Spleen (tissue), 11 donors: ENCODE measurements around the gene MYO5A. TPM values are rescaled to one million over a fixed set of nuclear protein-coding genes. Genes with fewer than 3 reads are reported as not detected.

Experiments
- DNase-seq: peaks from one replicate; pipeline ENCODE4 v3.0.0-alpha.2; 2020
- H3K27ac ChIP-seq, 8 donors: fragments of 200-600 bp; sonication (generic) in 7 of 8; 1 replicate in 4 of 8; 2 replicates in 4 of 8; pipeline versions ENCODE4 v1.5.0 to v1.8.0; 2016 to 2021; ENCODE audit warnings: inconsistent platforms in 4 of 8, mild to moderate bottlenecking in 4 of 8, moderate library complexity in 1 of 8
- H3K27me3 ChIP-seq, 7 donors: fragments of 200-600 bp; sonication (generic) in 6 of 7; replicated peaks in 1 of 7; 1 replicate in 4 of 7; 2 replicates in 3 of 7; pipeline versions ENCODE4 v1.5.0 to v1.8.0; 2016 to 2021; ENCODE audit warnings: inconsistent platforms in 3 of 7, mild to moderate bottlenecking in 1 of 7
- H3K36me3 ChIP-seq, 6 donors: fragments of 200-600 bp; sonication (generic) in 5 of 6; 1 replicate in 4 of 6; 2 replicates in 2 of 6; pipeline versions ENCODE4 v1.5.0 to v1.8.0; 2016 to 2021; ENCODE audit warnings: inconsistent platforms in 2 of 6
- H3K4me1 ChIP-seq, 6 donors: fragments of 200-600 bp; sonication (generic) in 5 of 6; 1 replicate in 3 of 6; 2 replicates in 3 of 6; pipeline versions ENCODE4 v1.5.0 to v1.8.0; 2016 to 2021; ENCODE audit warnings: inconsistent platforms in 3 of 6
- H3K4me3 ChIP-seq, 8 donors: fragments of 200-600 bp; sonication (generic) in 7 of 8; 1 replicate in 4 of 8; 2 replicates in 4 of 8; pipeline versions ENCODE4 v1.5.0 to v1.8.0; 2016 to 2021; ENCODE audit warnings: inconsistent platforms in 4 of 8, mild to moderate bottlenecking in 4 of 8, moderate library complexity in 2 of 8
- H3K9me3 ChIP-seq, 8 donors: fragments of 200-600 bp; sonication (generic) in 7 of 8; 1 replicate in 4 of 8; 2 replicates in 4 of 8; pipeline versions ENCODE4 v1.5.0 to v1.8.0; 2016 to 2021; ENCODE audit warnings: inconsistent platforms in 4 of 8
- CTCF ChIP-seq, 11 experiments: fragments of 200-600 bp in 7 of 11; fragments of 450-650 bp in 4 of 11; sonication (generic) in 4 of 11; IDR thresholded peaks in 8 of 11; conservative IDR thresholded peaks in 3 of 11; 1 replicate in 7 of 11; 2 replicates in 4 of 11; pipeline versions ENCODE4 v1.4.0 to v1.8.0; 2016 to 2021; ENCODE audit warnings: antibody characterized with exemption in 11 of 11, inconsistent platforms in 4 of 11, mild to moderate bottlenecking in 1 of 11
- POLR2A ChIP-seq, 3 donors: fragments of 450-650 bp; IDR thresholded peaks; one replicate each; pipeline ENCODE4 v1.5.1; 2017; ENCODE audit warnings: antibody characterized with exemption in 3 of 3, mild to moderate bottlenecking in 1 of 3
- POLR2AphosphoS5 ChIP-seq, 3 donors: sonication (generic); formaldehyde crosslinking; IDR thresholded peaks; one replicate each; pipeline ENCODE4 v1.5.1; 2017; ENCODE audit warnings: antibody characterized with exemption in 3 of 3
- WGBS, 5 donors: extraction: QIAGEN DNeasy Blood & Tissue Kit in 3 of 5; methylation state at CpG; one replicate each; pipeline versions ENCODE4 v1.1.5 to v1.1.7; 2013 to 2018; 5-methylcytosine and 5-hydroxymethylcytosine counted together
- intact Hi-C: fragments of 100-400 bp; cut with DNase I; formaldehyde crosslinking; loops from one replicate; pipeline ENCODE4 v1.15.0; 2023; ENCODE audit warnings: low total_unique reads
- polyA plus RNA-seq, 3 donors: library from polyadenylated mRNA; stranded (reverse); fragments of 200-250 nt; gene quantifications; one replicate each; pipeline ENCODE4 v1.2.1, GENCODE V29; 2013
- total RNA-seq, 7 donors: library from RNA; depleted of rRNA in 3 of 7; stranded (reverse); fragments of >200 nt in 3 of 7; fragmentation: NEBNext Ultra II Directional in 4 of 7; extraction: Animal tissue kit (Norgen Biotek cat#: 25700) in 4 of 7; gene quantifications; one replicate each; pipeline versions ENCODE4 v1.1.0 to v1.2.1, GENCODE V29; 2016 to 2021
- donor health status: healthy with polysubstance abuse.
- donor health status: DM: no; HTN: no; CAD: no; lungs with moderate emphysema.
- donor health status: DM: no; HTN: no; CAD: no.
- donor health status: Bipolar disorder and iron deficiency.
- donor health status: healthy.
- donor health status: DM: no; HTN: no; CAD: no.
- donor health status: DM: yes; HTN: yes; CAD: no.

Gene MYO5A
- total and polyA plus RNA-seq, 10 donors, result 4.7 to 48.3 (median 35.4) TPM

DNA sequence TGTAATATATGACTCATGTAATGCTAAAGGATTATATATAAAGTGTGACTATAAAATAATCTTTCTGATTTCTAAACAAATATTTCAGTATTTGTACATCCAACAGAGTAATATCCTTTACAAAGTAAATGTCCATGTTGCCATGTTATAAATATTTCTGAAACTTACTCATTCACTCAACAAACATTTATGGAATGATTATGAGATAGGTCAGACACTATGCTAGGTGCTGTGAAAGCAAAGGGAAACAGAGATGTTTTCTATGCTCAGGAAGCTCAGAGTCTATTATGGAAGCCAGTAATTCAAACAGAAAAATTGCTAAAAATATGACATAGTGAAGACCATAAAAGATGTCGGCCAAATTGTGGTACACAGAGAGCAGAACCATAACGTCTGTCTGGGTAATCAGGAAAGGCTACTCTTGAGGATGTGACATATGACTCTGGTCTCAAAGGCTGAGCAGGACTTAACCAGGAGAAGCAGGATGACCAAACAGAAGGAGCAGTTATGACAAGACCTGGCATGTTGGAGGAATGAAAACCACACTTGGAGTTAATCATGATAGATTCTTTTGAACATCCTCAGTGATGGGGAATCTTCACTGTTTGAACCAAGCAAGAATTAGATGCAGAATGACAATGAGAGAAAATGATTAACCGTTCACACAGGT is 194.1 kb downstream of the MYO5A start:
- DNase-seq, result no peak
- WGBS, 5 donors, result 82 to 95% (median 92%) methylated on average over 3 of the region's 3 CpGs
- H3K27ac ChIP-seq, result no peak overlapping the region
- H3K36me3 ChIP-seq, result peaks cover 0 to 65% (median 16%) of the 10 kb centered on the region in 6 donors
- no peaks in the 10 kb centered on the region for H3K27me3 ChIP-seq
- no peak overlapping the region for H3K4me3 ChIP-seq
- TF ChIP-seq POLR2AphosphoS5 (IDR thresholded peaks at IDR 0.05), result no peak
- no peak for TF ChIP-seq CTCF (IDR thresholded peaks at IDR 0.05 in 8 of 11, conservative IDR thresholded peaks at IDR 0.05 in 3 of 11)
- TF ChIP-seq POLR2A (IDR thresholded peaks at IDR 0.05), result no peak
- H3K9me3 ChIP-seq, result no peaks in the 10 kb centered on the region
- peaks cover 0 to 15% (median 9%) of the 10 kb centered on the region in 6 donors for H3K4me1 ChIP-seq
- intact Hi-C loops, result no loop called here

- WGBS, 5 donors, result 38 to 52% (median 45%) methylated on average over 6 of the region's 6 CpGs
- DNase-seq, result no peak
- no peak overlapping the region for H3K4me3 ChIP-seq
- H3K4me1 ChIP-seq, result peaks cover 0 to 15% (median 9%) of the 10 kb centered on the region in 6 donors
- H3K27ac ChIP-seq, result peak overlapping the region in 4 of 8 donors; percentile 9 to 47 (median 36)
- intact Hi-C loops, result no loop called here
- no peaks in the 10 kb centered on the region for H3K27me3 ChIP-seq
- H3K9me3 ChIP-seq, result no peaks in the 10 kb centered on the region
- H3K36me3 ChIP-seq, result peaks cover 0 to 67% (median 31%) of the 10 kb centered on the region in 6 donors
- no peak for TF ChIP-seq POLR2A (IDR thresholded peaks at IDR 0.05)
- peak in 1 of 3 donors; percentile 34 for TF ChIP-seq POLR2AphosphoS5 (IDR thresholded peaks at IDR 0.05)
- peak in 9 of 11 experiments; percentile 19 to 55 (median 36) for TF ChIP-seq CTCF (IDR thresholded peaks at IDR 0.05 in 8 of 11, conservative IDR thresholded peaks at IDR 0.05 in 3 of 11)
These were observed 197.0 kb downstream of the MYO5A start for GRCh38 chr15:52331490-52332240.

GRCh38 chr15:52329987-52330386 is 198.7 kb downstream of the MYO5A start:
- no peak for TF ChIP-seq POLR2A (IDR thresholded peaks at IDR 0.05)
- TF ChIP-seq CTCF (IDR thresholded peaks at IDR 0.05 in 8 of 11, conservative IDR thresholded peaks at IDR 0.05 in 3 of 11), result no peak
- no peak for TF ChIP-seq POLR2AphosphoS5 (IDR thresholded peaks at IDR 0.05)
- DNase-seq, result no peak
- Histone ChIP-seq H3K4me3 (no peak overlapping the region), H3K27ac (no peak overlapping the region), H3K36me3 (peaks cover 0 to 69% (median 38%) of the 10 kb centered on the region in 6 donors), H3K4me1 (peaks cover 0 to 15% (median 9%) of the 10 kb centered on the region in 6 donors), H3K27me3 (no peaks in the 10 kb centered on the region), H3K9me3 (no peaks in the 10 kb centered on the region)
- intact Hi-C loops, result loop anchor here (10.0 kb wide), 1 partner anchor 405 kb away; no protein-coding TSS in a partner anchor
- 80 to 97% (median 93%) methylated on average over 1 of the region's 1 CpG for WGBS, 5 donors

GRCh38 chr15:52329150-52329549 is 199.5 kb downstream of the MYO5A start:
- WGBS, 5 donors, result 91 to 98% (median 95%) methylated on average over 2 of the region's 2 CpGs
- no peak for DNase-seq
- TF ChIP-seq POLR2A (IDR thresholded peaks at IDR 0.05), result no peak
- no peak for TF ChIP-seq POLR2AphosphoS5 (IDR thresholded peaks at IDR 0.05)
- H3K27me3 ChIP-seq, result no peaks in the 10 kb centered on the region
- H3K27ac ChIP-seq, result no peak overlapping the region
- H3K9me3 ChIP-seq, result no peaks in the 10 kb centered on the region
- intact Hi-C loops, result loop anchor here (10.0 kb wide), 1 partner anchor 406 kb away; no protein-coding TSS in a partner anchor
- peaks cover 0 to 15% (median 9%) of the 10 kb centered on the region in 6 donors for H3K4me1 ChIP-seq
- no peak overlapping the region for H3K4me3 ChIP-seq
- peaks cover 0 to 69% (median 34%) of the 10 kb centered on the region in 6 donors for H3K36me3 ChIP-seq
